Heart left ventricle (tissue), 16 donors: ENCODE measurements around the gene SND1. TPM values are rescaled to one million over a fixed set of nuclear protein-coding genes. Genes with fewer than 3 reads are reported as not detected.
A peak's percentile ranks its signal among the peaks of the same experiment; 100 is the strongest.

Experiments
- ATAC-seq, 4 donors: fragments of 200-7000 bp; cut with Tn5 transposase; one replicate each; pipeline ENCODE4 v1.9.1; 2020 to 2022; ENCODE audit warnings: moderate library complexity in 4 of 4, mild to moderate bottlenecking in 3 of 4, moderate number of reproducible peaks in 1 of 4
- DNase-seq, 5 donors: peaks; one replicate each; pipeline ENCODE4 v3.0.0-alpha.2; 2020
- H3K27ac ChIP-seq, 12 donors: fragments of 200-600 bp; sonication (generic) in 4 of 12; one replicate each; pipeline versions ENCODE4 v1.5.0 to v1.8.0; 2016 to 2022; ENCODE audit warnings: mild to moderate bottlenecking in 2 of 12
- H3K27me3 ChIP-seq, 9 donors: fragments of 200-600 bp; sonication (generic) in 2 of 9; one replicate each; pipeline versions ENCODE4 v1.5.1 to v1.8.0; 2016 to 2022; ENCODE audit warnings: mild to moderate bottlenecking in 3 of 9
- H3K36me3 ChIP-seq, 9 donors: fragments of 200-600 bp; sonication (generic) in 2 of 9; one replicate each; pipeline versions ENCODE4 v1.5.0 to v1.8.0; 2018 to 2022; ENCODE audit warnings: mild to moderate bottlenecking in 2 of 9
- H3K4me1 ChIP-seq, 12 donors: fragments of 200-600 bp; sonication (generic) in 4 of 12; one replicate each; pipeline versions ENCODE4 v1.5.0 to v1.8.0; 2016 to 2022; ENCODE audit warnings: mild to moderate bottlenecking in 3 of 12
- H3K4me3 ChIP-seq, 12 donors: fragments of 200-600 bp; sonication (generic) in 4 of 12; one replicate each; pipeline versions ENCODE4 v1.5.0 to v1.8.0; 2017 to 2022; ENCODE audit warnings: mild to moderate bottlenecking in 9 of 12, moderate library complexity in 4 of 12
- H3K9me3 ChIP-seq, 12 donors: fragments of 200-600 bp; sonication (generic) in 4 of 12; one replicate each; pipeline versions ENCODE4 v1.5.0 to v1.8.0; 2016 to 2022; ENCODE audit warnings: mild to moderate bottlenecking in 1 of 12
- CTCF ChIP-seq, 12 donors: fragments of 200-600 bp; sonication (generic) in 4 of 12; IDR thresholded peaks; one replicate each; pipeline versions ENCODE4 v1.5.0 to v1.8.0; 2018 to 2022; ENCODE audit warnings: antibody characterized with exemption in 12 of 12, mild to moderate bottlenecking in 5 of 12
- POLR2A ChIP-seq, 2 donors: fragments of 450-650 bp; IDR thresholded peaks; one replicate each; pipeline ENCODE4 v1.6.1; 2017; ENCODE audit warnings: antibody characterized with exemption in 2 of 2, mild to moderate bottlenecking in 2 of 2, moderate library complexity in 2 of 2
- WGBS, 4 donors: extraction: QIAGEN DNeasy Blood & Tissue Kit in 2 of 4; methylation state at CpG; one replicate each; pipeline versions ENCODE4 v1.1.5 to v1.1.7; 2013 to 2018; 5-methylcytosine and 5-hydroxymethylcytosine counted together
- intact Hi-C, 10 donors: fragments of 100-400 bp; cut with DNase I; formaldehyde crosslinking; loops; one replicate each; pipeline versions ENCODE4 v1.11.1 to v1.14.2; 2022
- polyA plus RNA-seq, 2 donors: library from polyadenylated mRNA; stranded (reverse); fragments of 200-250 nt; gene quantifications; one replicate each; pipeline ENCODE4 v1.2.3, GENCODE V29; 2013
- total RNA-seq, 9 donors: library from RNA; depleted of rRNA in 2 of 9; stranded (reverse); fragments of >200 nt in 2 of 9; fragmentation: NEBNext Ultra II Directional in 3 of 9; extraction: Animal tissue kit (Norgen Biotek cat#: 25700) in 3 of 9; gene quantifications; one replicate each; pipeline versions ENCODE4 v1.1.0 to v1.2.4, GENCODE V29; 2016 to 2023
- donor health status: ischemic (EF 13 %, LVEDD 7.1; RV severe dilation, severe dysfunction).
- donor health status: healthy with polysubstance abuse.
- donor health status: DM: no; HTN: yes; CAD: no.
- donor health status: DM: no; HTN: no; CAD: no.
- donor health status: ischemic (EF 25% LVEDD 6.9; RV normal size, moderate dysfunction).
- donor health status: ischemic (EF 25% LVEDD 5.7; RV mildly dilated, moderate dysfunction).
- donor health status: healthy.
- donor health status: DM: yes; HTN: yes; CAD: no.
- donor health status: ischemic (EF 35%, LVEDD 5.7; RV mildly dilated, moderate dysfunction).
- donor health status: nonischemic (EF 11% LVEDD 7.7; RV severe dilation, severe dysfunction).
- donor health status: DM: yes; HTN: yes; CAD: no.
- donor health status: PGD.
- donor health status: ischemic (EF 29% LVEDD 5.4; RV normal size, mild dysfunction).
- donor health status: nonischemic (EF 23%, LVEDD 6.1; RV moderate dilation, normal function).

SND1 gene
- total and polyA plus RNA-seq, 11 donors, result 45.6 to 115 (median 76.3) TPM

- 55 to 70% (median 67%) methylated on average over 4 of the region's 4 CpGs for WGBS, 4 donors
Measured at GRCh38 chr7:127781081-127781480, 129.1 kb downstream of the SND1 start.

GRCh38 chr7:127782075-127782474, 130.1 kb downstream of the SND1 start:
- intact Hi-C loops, result no loop called here
- Histone ChIP-seq H3K9me3 (no peaks in the 10 kb centered on the region), H3K36me3 (no peaks in the 10 kb centered on the region), H3K27ac (no peak overlapping the region), H3K4me3 (no peak overlapping the region), H3K27me3 (no peaks in the 10 kb centered on the region), H3K4me1 (peaks cover 0 to 46% (median 4%) of the 10 kb centered on the region in 12 donors)
- TF ChIP-seq POLR2A (IDR thresholded peaks at IDR 0.05) (no peak), CTCF (IDR thresholded peaks at IDR 0.05) (no peak)
- ATAC-seq, result no peak
- DNase-seq, result no peak

More at GRCh38 chr7:127781081-127781480, 129.1 kb downstream of the SND1 start:
- intact Hi-C loops, result no loop called here
- Histone ChIP-seq H3K9me3 (no peaks in the 10 kb centered on the region), H3K36me3 (no peaks in the 10 kb centered on the region), H3K27ac (no peak overlapping the region), H3K27me3 (no peaks in the 10 kb centered on the region), H3K4me3 (no peak overlapping the region), H3K4me1 (peaks cover 0 to 40% (median 4%) of the 10 kb centered on the region in 12 donors)
- ATAC-seq (no peak), DNase-seq (no peak)
- no peak for TF ChIP-seq POLR2A (IDR thresholded peaks at IDR 0.05)
- no peak for TF ChIP-seq CTCF (IDR thresholded peaks at IDR 0.05)

- 56 to 72% (median 70%) methylated on average over 3 of the region's 3 CpGs for WGBS, 4 donors
- H3K36me3 ChIP-seq, result no peaks in the 10 kb centered on the region
- no peaks in the 10 kb centered on the region for H3K27me3 ChIP-seq
- DNase-seq (no peak), ATAC-seq (peak in 2 of 4 donors; percentile 38 to 46)
- no peaks in the 10 kb centered on the region for H3K9me3 ChIP-seq
- intact Hi-C loops, result no loop called here
- peaks cover 0 to 49% (median 4%) of the 10 kb centered on the region in 12 donors for H3K4me1 ChIP-seq
- H3K27ac ChIP-seq, result peak overlapping the region in 1 of 12 donors; percentile 33
- H3K4me3 ChIP-seq, result no peak overlapping the region
- TF ChIP-seq CTCF (IDR thresholded peaks at IDR 0.05), result no peak
- TF ChIP-seq POLR2A (IDR thresholded peaks at IDR 0.05), result no peak
Measured at GRCh38 chr7:127782654-127783559, 130.9 kb downstream of the SND1 start.

- 95 to 100% (median 98%) methylated on average over 1 of the region's 1 CpG for WGBS, 4 donors
- Histone ChIP-seq H3K27ac (no peak overlapping the region), H3K36me3 (no peaks in the 10 kb centered on the region), H3K9me3 (no peaks in the 10 kb centered on the region), H3K4me1 (peaks cover 0 to 46% (median 4%) of the 10 kb centered on the region in 12 donors), H3K4me3 (no peak overlapping the region), H3K27me3 (no peaks in the 10 kb centered on the region)
- TF ChIP-seq POLR2A (IDR thresholded peaks at IDR 0.05) (no peak), CTCF (IDR thresholded peaks at IDR 0.05) (no peak)
- no peak for DNase-seq
- intact Hi-C loops, result no loop called here
- ATAC-seq, result no peak
Measured at GRCh38 chr7:127786184-127786583, 134.2 kb downstream of the SND1 start.
